GM21619 (cell line): ENCODE data around the gene WFIKKN1.

Source experiments
- ATAC-seq: cut with Tn5 transposase; IDR thresholded peaks from one replicate; pipeline ENCODE4 v1.9.1; 2021; ENCODE audit not compliant: unreplicated experiment

The WFIKKN1 gene, protein sequence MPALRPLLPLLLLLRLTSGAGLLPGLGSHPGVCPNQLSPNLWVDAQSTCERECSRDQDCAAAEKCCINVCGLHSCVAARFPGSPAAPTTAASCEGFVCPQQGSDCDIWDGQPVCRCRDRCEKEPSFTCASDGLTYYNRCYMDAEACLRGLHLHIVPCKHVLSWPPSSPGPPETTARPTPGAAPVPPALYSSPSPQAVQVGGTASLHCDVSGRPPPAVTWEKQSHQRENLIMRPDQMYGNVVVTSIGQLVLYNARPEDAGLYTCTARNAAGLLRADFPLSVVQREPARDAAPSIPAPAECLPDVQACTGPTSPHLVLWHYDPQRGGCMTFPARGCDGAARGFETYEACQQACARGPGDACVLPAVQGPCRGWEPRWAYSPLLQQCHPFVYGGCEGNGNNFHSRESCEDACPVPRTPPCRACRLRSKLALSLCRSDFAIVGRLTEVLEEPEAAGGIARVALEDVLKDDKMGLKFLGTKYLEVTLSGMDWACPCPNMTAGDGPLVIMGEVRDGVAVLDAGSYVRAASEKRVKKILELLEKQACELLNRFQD

DNA sequence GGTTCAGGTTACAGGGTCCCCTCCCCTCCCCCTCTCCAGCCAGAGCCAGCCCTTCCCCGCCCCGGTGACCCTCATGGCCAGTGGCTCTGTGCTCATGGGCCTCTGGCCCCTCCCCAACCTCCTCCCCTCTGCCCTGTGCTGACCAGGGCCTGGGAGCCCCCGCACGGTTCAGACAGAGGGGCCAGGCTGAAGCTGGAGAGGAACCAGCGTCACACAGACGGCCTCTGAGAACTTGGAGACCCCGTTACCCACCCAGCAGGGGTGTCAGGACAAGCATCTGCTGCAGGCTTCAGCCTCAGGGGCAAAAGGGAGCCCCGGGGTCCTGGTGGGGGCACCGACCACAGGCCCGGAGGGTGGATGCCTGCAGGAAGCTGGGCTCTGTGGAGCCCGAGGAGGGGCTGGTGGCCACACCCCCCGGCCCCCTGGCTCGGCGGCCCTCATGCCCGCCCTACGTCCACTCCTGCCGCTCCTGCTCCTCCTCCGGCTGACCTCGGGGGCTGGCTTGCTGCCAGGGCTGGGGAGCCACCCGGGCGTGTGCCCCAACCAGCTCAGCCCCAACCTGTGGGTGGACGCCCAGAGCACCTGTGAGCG is at the start of gene WFIKKN1:
Gene WFIKKN1 (plus strand): TSS at position 171 of the 591 bp plus-strand sequence. CDS start 269 bp downstream, at position 440.
- no peak for ATAC-seq

- ATAC-seq = no peak
These were observed 48.6 kb upstream of the WFIKKN1 start for GRCh38 chr16:582218-582613.

DNA sequence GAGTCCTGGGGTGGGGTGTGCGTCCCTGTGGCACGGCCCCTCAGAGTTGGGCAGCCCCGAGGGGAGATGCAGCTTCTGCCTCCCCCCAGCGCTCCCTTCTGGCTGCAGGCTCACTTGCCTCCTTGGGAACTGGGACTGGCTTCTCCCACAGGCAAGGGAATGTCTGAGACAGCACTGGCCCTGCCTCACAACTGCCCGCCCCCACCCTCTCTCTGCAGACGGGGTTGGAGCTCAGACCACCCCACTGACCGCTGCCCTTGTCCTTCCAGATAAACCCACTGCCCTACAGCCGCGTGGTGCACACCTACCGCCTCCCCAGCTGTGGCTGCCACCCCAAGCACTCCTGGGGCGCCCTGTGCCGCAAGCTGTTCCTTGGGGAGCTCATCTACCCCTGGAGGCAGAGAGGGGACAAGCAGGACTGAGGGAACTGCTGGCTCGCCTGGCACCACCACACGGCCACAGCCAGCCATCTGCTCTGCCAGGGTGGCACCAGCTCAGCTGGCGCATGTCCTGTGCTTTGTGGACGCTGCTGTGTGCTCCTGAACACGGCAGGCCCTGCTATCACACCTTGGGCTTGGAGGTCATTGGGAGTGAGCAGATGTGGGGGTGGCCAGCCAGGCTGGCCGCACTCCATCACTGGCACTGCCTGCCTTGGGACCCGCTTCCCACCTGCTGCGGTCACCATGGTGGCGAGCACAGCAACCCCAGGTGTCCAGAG is 48.0 kb upstream of the WFIKKN1 start:
- ATAC-seq = no peak

DNA sequence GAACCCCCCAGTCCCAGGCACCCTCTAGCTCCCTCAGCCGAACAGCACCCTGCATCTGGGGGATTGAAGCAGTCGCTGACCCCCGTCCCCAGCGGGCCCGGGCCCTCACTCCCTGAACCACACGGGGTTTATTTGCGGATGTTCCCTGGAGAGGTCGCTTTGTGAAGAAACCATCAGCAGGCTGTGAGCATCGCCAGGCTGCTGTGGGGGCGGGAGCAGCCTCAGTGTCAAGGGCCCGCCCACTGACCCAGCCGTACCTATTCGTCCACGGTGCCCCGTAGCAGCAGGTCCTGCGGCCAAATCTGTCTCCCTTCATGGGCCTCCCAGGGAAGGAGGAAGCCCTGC is 47.3 kb upstream of the WFIKKN1 start:
- ATAC-seq = no peak

- ATAC-seq = no peak
These were observed 46.8 kb upstream of the WFIKKN1 start for GRCh38 chr16:583815-584591.

DNA sequence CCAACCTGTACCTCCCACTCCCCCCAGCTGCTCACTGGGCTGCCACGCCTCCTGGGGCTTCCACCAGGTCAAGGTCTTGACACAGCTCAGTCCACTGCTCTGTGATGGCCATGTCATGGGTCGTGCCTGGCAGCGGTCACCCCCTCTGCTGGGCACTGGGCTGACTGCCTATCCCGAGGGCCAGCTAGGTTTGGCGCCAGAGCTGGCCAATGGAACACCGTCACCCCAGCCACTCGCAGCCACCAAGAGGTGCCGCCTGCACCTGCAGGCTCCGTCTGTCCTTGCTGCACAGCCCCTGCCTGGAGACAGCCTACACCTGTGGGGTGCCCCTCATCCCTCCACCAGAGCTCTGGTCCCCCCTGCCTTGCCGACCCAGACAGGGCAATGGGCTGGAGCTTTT is 45.4 kb upstream of the WFIKKN1 start:
- no peak for ATAC-seq

DNA sequence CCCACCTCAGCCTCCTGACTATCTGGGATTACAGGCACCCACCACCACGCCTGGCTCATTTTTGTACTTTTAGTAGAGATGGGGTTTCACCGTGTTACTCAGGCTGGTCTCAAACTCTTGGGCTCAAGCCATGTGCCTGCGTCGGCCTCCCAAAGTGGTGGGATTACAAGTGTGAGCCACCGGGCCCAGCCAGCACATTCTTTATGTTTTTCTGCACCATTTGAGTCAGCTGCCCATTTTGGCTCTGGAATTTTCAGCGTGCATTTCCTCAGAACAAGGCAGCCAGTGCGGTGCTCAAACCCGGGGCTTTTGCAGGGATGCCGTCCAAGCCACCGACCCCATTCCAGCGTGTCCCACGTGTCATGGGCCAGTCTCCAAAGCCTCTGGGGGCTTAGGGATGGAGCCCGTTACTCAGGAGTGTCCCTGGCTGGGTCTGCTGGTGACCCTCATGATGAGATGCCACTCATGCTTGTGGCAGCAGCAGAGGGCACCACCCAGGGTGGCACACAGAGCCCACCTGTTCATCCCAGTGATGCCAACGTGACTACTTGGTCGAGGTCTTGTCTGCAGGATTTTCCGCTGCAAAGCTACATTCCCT is 44.6 kb upstream of the WFIKKN1 start:
- no peak for ATAC-seq

- no peak for ATAC-seq
These were observed 43.9 kb upstream of the WFIKKN1 start for GRCh38 chr16:586645-587590.

DNA sequence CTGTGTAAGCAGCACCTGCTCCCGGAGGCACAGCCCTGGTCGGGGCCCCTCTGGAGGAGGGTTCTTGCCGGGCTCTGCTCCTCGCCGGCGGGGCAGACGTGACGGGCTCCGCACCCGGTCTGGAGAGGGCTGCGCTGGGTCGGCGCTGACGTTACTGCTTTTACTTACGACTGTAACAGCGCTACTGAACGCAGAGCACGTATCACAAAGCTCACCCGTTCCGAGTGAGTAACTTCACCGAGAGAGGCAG is 42.2 kb upstream of the WFIKKN1 start:
- ATAC-seq = peak; percentile 15

DNA sequence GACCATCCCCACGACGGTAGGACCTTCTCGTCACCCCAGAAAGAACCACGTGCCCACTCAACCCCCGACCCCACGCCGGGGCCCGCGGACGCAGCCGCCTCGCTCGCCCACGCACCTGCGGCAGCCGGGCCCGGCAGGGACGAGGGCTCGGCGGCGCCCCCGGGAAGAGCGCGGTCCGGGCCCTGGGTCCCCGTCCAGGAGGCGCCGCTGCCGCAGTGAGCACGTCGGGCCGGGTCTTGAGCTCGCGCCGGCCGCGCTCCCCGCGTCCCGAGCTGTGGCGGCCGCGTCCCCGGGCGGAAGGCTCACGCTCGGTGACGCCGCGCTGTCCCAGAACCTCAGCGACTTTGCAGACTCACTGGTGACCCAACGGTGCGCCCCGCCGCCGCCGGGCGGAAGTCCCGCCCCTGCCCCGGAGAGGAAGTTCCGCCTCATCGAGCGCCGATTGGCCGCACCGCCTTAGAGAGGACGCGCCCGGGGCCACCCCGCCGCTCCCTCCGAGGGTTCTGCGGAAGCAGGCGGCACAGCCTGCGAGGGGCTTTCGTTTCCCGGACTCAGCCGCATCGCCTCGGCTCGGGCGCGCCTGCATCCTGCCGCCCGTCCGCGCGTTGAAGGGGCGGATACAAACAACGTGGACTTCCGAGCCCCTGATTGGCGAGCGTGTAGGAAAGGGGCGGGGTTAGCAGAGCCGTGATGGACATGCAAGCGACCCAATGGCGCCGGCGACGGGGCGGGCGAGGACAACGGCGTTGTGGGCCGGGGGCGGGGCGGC is 41.7 kb upstream of the WFIKKN1 start:
- ATAC-seq = peak; percentile 62

DNA sequence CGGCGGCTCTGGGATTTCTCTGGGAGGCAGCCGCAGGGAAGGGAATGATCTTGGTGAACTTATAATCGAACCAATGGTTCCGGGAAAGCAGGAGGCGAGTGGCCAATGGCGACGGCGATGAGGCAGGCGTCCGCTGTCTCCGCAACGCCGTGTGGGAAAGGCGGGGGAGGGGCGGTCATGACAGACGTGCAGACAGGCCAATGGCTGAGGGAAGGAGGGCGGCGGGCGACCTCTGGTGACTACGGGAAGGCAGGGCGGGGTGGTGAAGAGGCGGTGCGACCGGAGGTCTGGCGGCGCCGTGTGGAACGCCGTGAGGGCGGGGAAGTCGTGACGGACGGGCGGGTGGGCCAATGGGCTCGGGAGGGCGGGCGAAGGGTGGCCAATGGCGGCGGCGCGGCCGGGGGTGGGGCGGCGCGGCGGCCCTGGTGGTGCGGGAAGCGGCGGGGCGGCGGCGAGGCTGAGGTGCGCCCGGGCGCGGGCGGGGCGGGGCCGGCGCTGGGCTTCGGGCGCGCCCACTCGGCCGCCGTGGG is 41.1 kb upstream of the WFIKKN1 start, which contains the start of gene RAB40C:
Gene RAB40C (plus strand): TSS at position 409 of the 530 bp plus-strand sequence. CDS start 226 bp downstream, outside the sequence.
- peak; percentile 70 for ATAC-seq

- ATAC-seq = peak; percentile 7
These were observed 40.5 kb upstream of the WFIKKN1 start for GRCh38 chr16:590188-590814.

DNA sequence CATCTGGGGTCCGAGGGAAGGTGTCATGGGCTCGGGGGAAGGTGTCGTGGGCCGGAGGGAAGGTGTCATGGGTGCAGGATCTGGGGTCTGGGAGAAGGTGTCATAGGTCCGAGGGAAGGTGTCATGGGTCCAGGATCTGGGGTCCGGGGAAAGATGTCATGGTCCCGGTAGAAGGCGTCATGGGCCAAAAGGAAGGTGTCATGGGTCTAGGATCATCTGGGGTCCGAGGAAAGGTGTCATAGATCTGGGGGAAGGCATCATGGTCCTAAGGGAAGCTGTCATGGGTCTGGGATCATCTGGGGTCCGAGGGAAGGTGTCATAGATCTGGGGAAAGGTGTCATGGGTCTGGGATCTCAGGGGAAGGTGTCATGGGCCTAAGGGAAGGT is 40.0 kb upstream of the WFIKKN1 start:
- ATAC-seq = no peak

GRCh38 chr16:591231-591630 is 39.6 kb upstream of the WFIKKN1 start:
- ATAC-seq = no peak

- no peak for ATAC-seq
These were observed 38.8 kb upstream of the WFIKKN1 start for GRCh38 chr16:591892-592517.

DNA sequence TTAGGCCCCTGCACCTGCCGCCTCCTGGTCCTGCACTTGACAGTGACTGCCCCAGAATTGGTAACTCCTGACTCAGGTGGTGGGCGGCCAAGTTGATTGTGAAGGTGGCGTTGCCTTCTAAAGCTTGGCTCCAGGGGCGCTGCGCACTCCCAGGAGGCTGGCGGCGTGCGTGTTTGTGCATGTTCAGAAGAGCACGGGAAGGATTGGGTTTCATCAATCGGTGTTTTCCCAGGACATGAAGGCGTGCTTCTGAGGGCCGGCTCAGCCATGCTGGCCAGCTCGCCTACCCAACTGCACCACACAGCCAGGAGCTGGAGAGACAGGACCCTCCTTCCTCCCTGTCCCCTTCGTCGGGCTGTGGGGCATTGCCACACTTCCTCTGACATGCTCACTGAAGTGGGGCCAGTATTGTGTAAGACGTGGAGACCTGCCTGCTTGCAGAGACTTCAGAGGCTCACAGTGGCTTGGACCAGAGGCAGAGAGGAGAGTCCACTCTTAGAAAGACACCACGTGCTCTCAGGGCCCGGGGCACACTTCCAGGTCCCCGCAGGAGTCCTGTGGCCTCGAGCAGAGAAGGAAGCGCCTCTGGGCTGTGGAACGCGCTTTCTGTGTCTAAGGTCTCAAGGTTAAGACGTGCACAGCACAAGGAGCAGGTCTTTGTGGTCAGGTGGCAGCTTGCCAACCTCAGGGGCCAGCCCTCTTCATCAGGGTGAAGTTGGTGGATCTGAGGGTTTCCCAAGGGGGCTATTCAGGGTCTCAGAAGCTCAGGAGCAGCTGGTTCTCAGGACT is 38.1 kb upstream of the WFIKKN1 start:
- no peak for ATAC-seq

DNA sequence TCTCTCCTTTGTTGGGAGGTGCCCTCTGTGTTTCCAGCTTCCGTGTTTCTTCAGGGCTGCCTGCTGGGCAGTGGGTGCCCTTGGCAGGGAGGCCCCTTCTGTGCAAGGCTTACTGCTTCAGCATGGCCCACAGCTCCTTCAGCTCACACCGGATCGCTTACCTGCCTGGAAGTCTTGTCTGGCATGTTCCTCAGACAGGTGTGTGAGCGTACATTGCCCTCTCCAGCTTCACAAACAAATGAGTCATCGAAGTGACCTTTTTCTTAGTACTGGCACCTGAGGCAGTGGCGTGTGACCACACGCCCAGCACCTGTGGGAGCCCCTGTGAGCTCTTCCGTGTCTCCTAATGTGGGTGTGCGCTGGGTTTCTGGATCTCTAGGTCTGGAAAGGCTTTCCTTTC is 37.4 kb upstream of the WFIKKN1 start:
- ATAC-seq = no peak
